ENCODE data around the gene CREB5. TPM values are rescaled to one million over a fixed set of nuclear protein-coding genes. Genes with fewer than 3 reads are reported as not detected.

CREB5 gene
- total and polyA plus RNA-seq, 10 donors = 0.88 to 56.8 (median 23.5) TPM

GRCh38 chr7:28754027-28754426 lies 341.7 kb downstream of the CREB5 start:
- Histone ChIP-seq H3K4me3 (no peak overlapping the region), H3K36me3 (peaks cover 0 to 21% (median 0%) of the 10 kb centered on the region in 6 donors), H3K9me3 (no peaks in the 10 kb centered on the region), H3K27me3 (replicated peaks in 1 of 7) (peaks cover 0 to 6% (median 0%) of the 10 kb centered on the region in 7 donors), H3K27ac (no peak overlapping the region), H3K4me1 (no peaks in the 10 kb centered on the region)
- no peak for DNase-seq
- no peak for TF ChIP-seq CTCF (IDR thresholded peaks at IDR 0.05 in 8 of 11, conservative IDR thresholded peaks at IDR 0.05 in 3 of 11)
- TF ChIP-seq POLR2A (IDR thresholded peaks at IDR 0.05) = no peak
- no peak for TF ChIP-seq POLR2AphosphoS5 (IDR thresholded peaks at IDR 0.05)
- intact Hi-C loops (cut with DNase I; ENCODE audit: low total_unique reads) = no loop called here
- 74 to 94% (median 81%) methylated on average over 3 of the region's 3 CpGs for WGBS, 5 donors

GRCh38 chr7:28754447-28754846 lies 342.1 kb downstream of the CREB5 start:
- DNase-seq = no peak
- intact Hi-C loops (cut with DNase I; ENCODE audit: low total_unique reads) = no loop called here
- Histone ChIP-seq H3K9me3 (no peaks in the 10 kb centered on the region), H3K4me1 (no peaks in the 10 kb centered on the region), H3K27me3 (replicated peaks in 1 of 7) (peaks cover 0 to 6% (median 0%) of the 10 kb centered on the region in 7 donors), H3K4me3 (no peak overlapping the region), H3K36me3 (peaks cover 0 to 21% (median 0%) of the 10 kb centered on the region in 6 donors), H3K27ac (no peak overlapping the region)
- WGBS, 5 donors = 86 to 90% (median 90%) methylated on average over 5 of the region's 5 CpGs
- TF ChIP-seq CTCF (IDR thresholded peaks at IDR 0.05 in 8 of 11, conservative IDR thresholded peaks at IDR 0.05 in 3 of 11) (no peak), POLR2AphosphoS5 (IDR thresholded peaks at IDR 0.05) (no peak), POLR2A (IDR thresholded peaks at IDR 0.05) (no peak)

- Histone ChIP-seq H3K9me3 (no peaks in the 10 kb centered on the region), H3K4me1 (no peaks in the 10 kb centered on the region), H3K4me3 (no peak overlapping the region), H3K27me3 (replicated peaks in 1 of 7) (peaks cover 0 to 6% (median 0%) of the 10 kb centered on the region in 7 donors), H3K27ac (no peak overlapping the region), H3K36me3 (peaks cover 0 to 21% (median 0%) of the 10 kb centered on the region in 6 donors)
- whole genome bisulfite sequencing, 5 donors = 77 to 91% (median 84%) methylated on average over 3 of the region's 3 CpGs
- DNase-seq = no peak
- no peak for TF ChIP-seq POLR2A (IDR thresholded peaks at IDR 0.05)
- no peak for TF ChIP-seq CTCF (IDR thresholded peaks at IDR 0.05 in 8 of 11, conservative IDR thresholded peaks at IDR 0.05 in 3 of 11)
- TF ChIP-seq POLR2AphosphoS5 (IDR thresholded peaks at IDR 0.05) = no peak
- intact Hi-C loops (cut with DNase I; ENCODE audit: low total_unique reads) = no loop called here
Observed at GRCh38 chr7:28755255-28755654, 342.9 kb downstream of the CREB5 start.

GRCh38 chr7:28758186-28758585 lies 345.9 kb downstream of the CREB5 start:
- no peaks in the 10 kb centered on the region for H3K9me3 ChIP-seq
- H3K4me3 ChIP-seq = no peak overlapping the region
- intact Hi-C loops (cut with DNase I; ENCODE audit: low total_unique reads) = no loop called here
- 88 to 94% (median 90%) methylated on average over 5 of the region's 5 CpGs for WGBS, 5 donors
- TF ChIP-seq CTCF (IDR thresholded peaks at IDR 0.05 in 8 of 11, conservative IDR thresholded peaks at IDR 0.05 in 3 of 11) (no peak), POLR2AphosphoS5 (IDR thresholded peaks at IDR 0.05) (no peak)
- peaks cover 0 to 6% (median 0%) of the 10 kb centered on the region in 7 donors for H3K27me3 ChIP-seq (replicated peaks in 1 of 7)
- peaks cover 0 to 21% (median 0%) of the 10 kb centered on the region in 6 donors for H3K36me3 ChIP-seq
- DNase-seq = no peak
- no peaks in the 10 kb centered on the region for H3K4me1 ChIP-seq
- no peak overlapping the region for H3K27ac ChIP-seq

All from spleen (tissue), 11 donors.